K562 (cell line): Measurements from ENCODE around the gene C16orf95. TPM values are rescaled to one million over a fixed set of nuclear protein-coding genes. Genes with fewer than 3 reads are reported as not detected.

Experiments used
- ARHGAP35 ChIP-seq: fragments of 450-650 bp; IDR thresholded peaks from 2 replicates; pipeline ENCODE4 v1.6.1; 2018; ENCODE audit not compliant: partially characterized antibody
- ETV6 ChIP-seq, 3 experiments: fragments of 150-350 bp in 1 of 3; sonication (generic) in 1 of 3; formaldehyde crosslinking in 1 of 3; IDR thresholded peaks; 2 replicates each; pipeline versions ENCODE4 v1.6.1 to v1.8.0; 2014 to 2022; ENCODE audit warnings: borderline replicate concordance in 2 of 3, low read depth in 2 of 3, antibody characterized with exemption in 1 of 3, low read length in 1 of 3, mild to moderate bottlenecking in 1 of 3, missing genetic modification reagents in 1 of 3
- LEF1 ChIP-seq: fragments of 450-650 bp; IDR thresholded peaks from 2 replicates; pipeline ENCODE4 v1.6.1; 2016; ENCODE audit warnings: mild to moderate bottlenecking
- NBN ChIP-seq: fragments of 450-650 bp; IDR thresholded peaks from 2 replicates; pipeline ENCODE4 v1.6.1; 2016; ENCODE audit warnings: low read depth, mild to moderate bottlenecking
- NFIC ChIP-seq: fragments of 450-650 bp; IDR thresholded peaks from 2 replicates; pipeline ENCODE4 v1.6.1; 2017; ENCODE audit warnings: mild to moderate bottlenecking, inconsistent platforms
- ZNF124 ChIP-seq: sonication (generic); formaldehyde crosslinking; IDR thresholded peaks from 2 replicates; pipeline ENCODE4 v1.8.1; 2022; ENCODE audit warnings: missing genetic modification reagents
- ZNF668 ChIP-seq: fragments of 250-450 bp; sonication (Bioruptor Pico); IDR thresholded peaks from 2 replicates; pipeline ENCODE4 v1.8.0; 2022; ENCODE audit warnings: mild to moderate bottlenecking, inconsistent platforms
- polyA plus RNA-seq, 8 experiments: library from polyadenylated mRNA; depleted of rRNA in 4 of 8; stranded (reverse) in 5 of 8; unstranded in 3 of 8; fragments of >200 nt; fragmentation: Nextera tagmentation in 2 of 8; fragmentation: Illumina TruSeq in 1 of 8; extraction: Ambion mirVana in 2 of 8; extraction: Trizol in 1 of 8; gene quantifications; 2 replicates each; pipeline versions ENCODE4 v1.2.1 to v1.2.3, GENCODE V29; 2011 to 2014; ENCODE audit warnings: inconsistent platforms in 1 of 8, missing spikeins in 1 of 8
- total RNA-seq, 7 experiments: library from RNA; depleted of rRNA in 6 of 7; stranded (reverse); fragments of >200 nt in 6 of 7; fragmentation: Illumina TruSeq in 2 of 7; extraction: Trizol in 2 of 7; gene quantifications; 2 replicates each; pipeline versions ENCODE4 v1.2.1 to v1.2.3, GENCODE V29; 2011 to 2021; ENCODE audit warnings: low replicate concordance in 1 of 7
- TF ChIP-seq, protein P1 (sequence below): fragments of 450-650 bp; IDR thresholded peaks from 2 replicates; pipeline ENCODE4 v1.7.0; 2016; ENCODE audit warnings: borderline replicate concordance
- TF ChIP-seq, protein P2 (sequence below), 3 experiments: IDR thresholded peaks in 2 of 3; conservative IDR thresholded peaks in 1 of 3; 2 replicates each; pipeline ENCODE4 v1.5.1; 2011 to 2012; ENCODE audit warnings: low read length in 3 of 3, mild to moderate bottlenecking in 3 of 3, control low read depth in 2 of 3, improper control_type of control experiment in 1 of 3, inconsistent platforms in 1 of 3, low read depth in 1 of 3, mixed read lengths in 1 of 3, moderate library complexity in 1 of 3; ENCODE audit not compliant: insufficient read depth in 2 of 3
- TF ChIP-seq, protein P3 (sequence below): fragments of 450-650 bp; IDR thresholded peaks from 2 replicates; pipeline ENCODE4 v1.6.1; 2017; ENCODE audit warnings: mild to moderate bottlenecking, moderate library complexity
- TF ChIP-seq, protein P4 (sequence below): fragments of 450-650 bp; IDR thresholded peaks from 2 replicates; pipeline ENCODE4 v1.7.1; 2018; ENCODE audit warnings: mild to moderate bottlenecking, low read depth; ENCODE audit not compliant: partially characterized antibody
- TF ChIP-seq, protein P5 (sequence below): fragments of 450-650 bp; formaldehyde crosslinking; conservative IDR thresholded peaks from 2 replicates; pipeline ENCODE4 v1.4.0; 2022; ENCODE audit warnings: mild to moderate bottlenecking, missing genetic modification characterization
- TF ChIP-seq, protein P6 (sequence below): fragments of 450-650 bp; IDR thresholded peaks from 2 replicates; pipeline ENCODE4 v1.6.1; 2017; ENCODE audit warnings: antibody characterized with exemption

Gene C16orf95
- total and polyA plus RNA-seq, 9 of the 15 experiments (the other 6 are each of a cell fraction or from before 2014, with no cell fraction given), result 6.5 to 20.5 (median 9.4) TPM

DNA sequence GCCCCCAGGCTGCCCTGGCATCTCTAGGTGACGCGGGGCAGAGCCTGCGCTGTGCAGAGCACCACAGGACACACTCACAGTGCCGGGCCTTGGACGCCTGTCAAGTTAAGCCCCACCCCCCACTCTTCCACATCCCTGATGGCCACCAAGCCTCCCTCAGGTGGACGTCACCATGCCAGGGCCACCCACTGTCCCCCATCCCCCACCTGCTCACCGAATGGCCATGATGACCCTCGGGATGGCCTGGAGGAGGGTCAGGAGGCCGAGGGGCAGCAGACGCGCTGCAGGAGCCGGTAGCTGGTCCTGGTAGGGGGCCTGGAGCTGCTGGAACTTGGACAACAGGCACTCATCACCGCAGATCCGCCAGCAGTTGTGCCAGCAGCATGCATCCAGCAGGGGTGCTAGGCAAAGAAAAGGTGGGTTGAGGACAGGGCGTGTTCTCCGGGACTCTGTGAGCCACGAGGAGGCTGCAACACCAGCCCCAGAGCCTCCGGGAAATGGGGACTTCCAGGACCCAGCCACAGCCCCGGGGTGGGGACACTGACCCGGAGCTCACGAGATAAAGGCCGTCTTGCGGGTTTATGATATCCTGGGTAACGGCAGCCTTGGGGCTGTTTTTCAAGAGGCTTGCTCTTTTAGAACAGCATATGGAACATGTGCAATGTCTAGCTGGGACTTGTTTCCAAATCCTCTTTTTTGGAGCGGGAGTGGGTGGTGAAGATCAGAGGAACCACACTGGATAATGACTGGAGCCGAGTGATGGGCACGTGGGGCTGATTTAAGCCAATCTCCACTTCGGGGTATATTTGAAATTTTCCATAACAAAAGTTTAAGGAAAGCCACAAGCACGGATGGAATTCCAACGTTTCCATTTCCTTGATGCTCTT lies 11.4 kb downstream of the C16orf95 start (continued):
- TF ChIP-seq, protein P1, sequence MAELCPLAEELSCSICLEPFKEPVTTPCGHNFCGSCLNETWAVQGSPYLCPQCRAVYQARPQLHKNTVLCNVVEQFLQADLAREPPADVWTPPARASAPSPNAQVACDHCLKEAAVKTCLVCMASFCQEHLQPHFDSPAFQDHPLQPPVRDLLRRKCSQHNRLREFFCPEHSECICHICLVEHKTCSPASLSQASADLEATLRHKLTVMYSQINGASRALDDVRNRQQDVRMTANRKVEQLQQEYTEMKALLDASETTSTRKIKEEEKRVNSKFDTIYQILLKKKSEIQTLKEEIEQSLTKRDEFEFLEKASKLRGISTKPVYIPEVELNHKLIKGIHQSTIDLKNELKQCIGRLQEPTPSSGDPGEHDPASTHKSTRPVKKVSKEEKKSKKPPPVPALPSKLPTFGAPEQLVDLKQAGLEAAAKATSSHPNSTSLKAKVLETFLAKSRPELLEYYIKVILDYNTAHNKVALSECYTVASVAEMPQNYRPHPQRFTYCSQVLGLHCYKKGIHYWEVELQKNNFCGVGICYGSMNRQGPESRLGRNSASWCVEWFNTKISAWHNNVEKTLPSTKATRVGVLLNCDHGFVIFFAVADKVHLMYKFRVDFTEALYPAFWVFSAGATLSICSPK, result no peak
- TF ChIP-seq LEF1 (0 out of 2 replicates have a peak, but pooled peaks have one; percentile 41), NFIC (no peak; the same call in 1 of the 2 replicates), NBN (0 out of 2 replicates have a peak, but pooled peaks have one; percentile 54), ARHGAP35 (no peak), ZNF124 (CRISPR knock-in tag) (no peak), ETV6 (IDR thresholded peaks at IDR 0.05; ENCODE audit: borderline replicate concordance in 1 of 2, low read depth in 2 of 2, low read length in 1 of 2) (no peak), ETV6 (CRISPR knock-in tag; IDR thresholded peaks at IDR 0.05; ENCODE audit: borderline replicate concordance) (no peak), ZNF668 (CRISPR knock-in tag) (no peak)
- TF ChIP-seq, protein P2, sequence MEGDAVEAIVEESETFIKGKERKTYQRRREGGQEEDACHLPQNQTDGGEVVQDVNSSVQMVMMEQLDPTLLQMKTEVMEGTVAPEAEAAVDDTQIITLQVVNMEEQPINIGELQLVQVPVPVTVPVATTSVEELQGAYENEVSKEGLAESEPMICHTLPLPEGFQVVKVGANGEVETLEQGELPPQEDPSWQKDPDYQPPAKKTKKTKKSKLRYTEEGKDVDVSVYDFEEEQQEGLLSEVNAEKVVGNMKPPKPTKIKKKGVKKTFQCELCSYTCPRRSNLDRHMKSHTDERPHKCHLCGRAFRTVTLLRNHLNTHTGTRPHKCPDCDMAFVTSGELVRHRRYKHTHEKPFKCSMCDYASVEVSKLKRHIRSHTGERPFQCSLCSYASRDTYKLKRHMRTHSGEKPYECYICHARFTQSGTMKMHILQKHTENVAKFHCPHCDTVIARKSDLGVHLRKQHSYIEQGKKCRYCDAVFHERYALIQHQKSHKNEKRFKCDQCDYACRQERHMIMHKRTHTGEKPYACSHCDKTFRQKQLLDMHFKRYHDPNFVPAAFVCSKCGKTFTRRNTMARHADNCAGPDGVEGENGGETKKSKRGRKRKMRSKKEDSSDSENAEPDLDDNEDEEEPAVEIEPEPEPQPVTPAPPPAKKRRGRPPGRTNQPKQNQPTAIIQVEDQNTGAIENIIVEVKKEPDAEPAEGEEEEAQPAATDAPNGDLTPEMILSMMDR (IDR thresholded peaks at IDR 0.05 in 2 of 3, conservative IDR thresholded peaks at IDR 0.05 in 1 of 3; ENCODE audit: insufficient read depth in 2 of 3, low read depth in 1 of 3, low read length in 3 of 3), result peak; percentile 64 to 67 (median 66)
- TF ChIP-seq, protein P3, sequence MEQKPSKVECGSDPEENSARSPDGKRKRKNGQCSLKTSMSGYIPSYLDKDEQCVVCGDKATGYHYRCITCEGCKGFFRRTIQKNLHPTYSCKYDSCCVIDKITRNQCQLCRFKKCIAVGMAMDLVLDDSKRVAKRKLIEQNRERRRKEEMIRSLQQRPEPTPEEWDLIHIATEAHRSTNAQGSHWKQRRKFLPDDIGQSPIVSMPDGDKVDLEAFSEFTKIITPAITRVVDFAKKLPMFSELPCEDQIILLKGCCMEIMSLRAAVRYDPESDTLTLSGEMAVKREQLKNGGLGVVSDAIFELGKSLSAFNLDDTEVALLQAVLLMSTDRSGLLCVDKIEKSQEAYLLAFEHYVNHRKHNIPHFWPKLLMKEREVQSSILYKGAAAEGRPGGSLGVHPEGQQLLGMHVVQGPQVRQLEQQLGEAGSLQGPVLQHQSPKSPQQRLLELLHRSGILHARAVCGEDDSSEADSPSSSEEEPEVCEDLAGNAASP, result no peak; the same call in 1 of the 2 replicates
- TF ChIP-seq, protein P4, sequence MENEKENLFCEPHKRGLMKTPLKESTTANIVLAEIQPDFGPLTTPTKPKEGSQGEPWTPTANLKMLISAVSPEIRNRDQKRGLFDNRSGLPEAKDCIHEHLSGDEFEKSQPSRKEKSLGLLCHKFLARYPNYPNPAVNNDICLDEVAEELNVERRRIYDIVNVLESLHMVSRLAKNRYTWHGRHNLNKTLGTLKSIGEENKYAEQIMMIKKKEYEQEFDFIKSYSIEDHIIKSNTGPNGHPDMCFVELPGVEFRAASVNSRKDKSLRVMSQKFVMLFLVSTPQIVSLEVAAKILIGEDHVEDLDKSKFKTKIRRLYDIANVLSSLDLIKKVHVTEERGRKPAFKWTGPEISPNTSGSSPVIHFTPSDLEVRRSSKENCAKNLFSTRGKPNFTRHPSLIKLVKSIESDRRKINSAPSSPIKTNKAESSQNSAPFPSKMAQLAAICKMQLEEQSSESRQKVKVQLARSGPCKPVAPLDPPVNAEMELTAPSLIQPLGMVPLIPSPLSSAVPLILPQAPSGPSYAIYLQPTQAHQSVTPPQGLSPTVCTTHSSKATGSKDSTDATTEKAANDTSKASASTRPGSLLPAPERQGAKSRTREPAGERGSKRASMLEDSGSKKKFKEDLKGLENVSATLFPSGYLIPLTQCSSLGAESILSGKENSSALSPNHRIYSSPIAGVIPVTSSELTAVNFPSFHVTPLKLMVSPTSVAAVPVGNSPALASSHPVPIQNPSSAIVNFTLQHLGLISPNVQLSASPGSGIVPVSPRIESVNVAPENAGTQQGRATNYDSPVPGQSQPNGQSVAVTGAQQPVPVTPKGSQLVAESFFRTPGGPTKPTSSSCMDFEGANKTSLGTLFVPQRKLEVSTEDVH, result no peak
- TF ChIP-seq, protein P5, sequence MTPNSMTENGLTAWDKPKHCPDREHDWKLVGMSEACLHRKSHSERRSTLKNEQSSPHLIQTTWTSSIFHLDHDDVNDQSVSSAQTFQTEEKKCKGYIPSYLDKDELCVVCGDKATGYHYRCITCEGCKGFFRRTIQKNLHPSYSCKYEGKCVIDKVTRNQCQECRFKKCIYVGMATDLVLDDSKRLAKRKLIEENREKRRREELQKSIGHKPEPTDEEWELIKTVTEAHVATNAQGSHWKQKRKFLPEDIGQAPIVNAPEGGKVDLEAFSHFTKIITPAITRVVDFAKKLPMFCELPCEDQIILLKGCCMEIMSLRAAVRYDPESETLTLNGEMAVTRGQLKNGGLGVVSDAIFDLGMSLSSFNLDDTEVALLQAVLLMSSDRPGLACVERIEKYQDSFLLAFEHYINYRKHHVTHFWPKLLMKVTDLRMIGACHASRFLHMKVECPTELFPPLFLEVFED (CRISPR knock-in tag), result 0 out of 2 replicates have a peak, but pooled peaks have one; percentile 18
- TF ChIP-seq, protein P6, sequence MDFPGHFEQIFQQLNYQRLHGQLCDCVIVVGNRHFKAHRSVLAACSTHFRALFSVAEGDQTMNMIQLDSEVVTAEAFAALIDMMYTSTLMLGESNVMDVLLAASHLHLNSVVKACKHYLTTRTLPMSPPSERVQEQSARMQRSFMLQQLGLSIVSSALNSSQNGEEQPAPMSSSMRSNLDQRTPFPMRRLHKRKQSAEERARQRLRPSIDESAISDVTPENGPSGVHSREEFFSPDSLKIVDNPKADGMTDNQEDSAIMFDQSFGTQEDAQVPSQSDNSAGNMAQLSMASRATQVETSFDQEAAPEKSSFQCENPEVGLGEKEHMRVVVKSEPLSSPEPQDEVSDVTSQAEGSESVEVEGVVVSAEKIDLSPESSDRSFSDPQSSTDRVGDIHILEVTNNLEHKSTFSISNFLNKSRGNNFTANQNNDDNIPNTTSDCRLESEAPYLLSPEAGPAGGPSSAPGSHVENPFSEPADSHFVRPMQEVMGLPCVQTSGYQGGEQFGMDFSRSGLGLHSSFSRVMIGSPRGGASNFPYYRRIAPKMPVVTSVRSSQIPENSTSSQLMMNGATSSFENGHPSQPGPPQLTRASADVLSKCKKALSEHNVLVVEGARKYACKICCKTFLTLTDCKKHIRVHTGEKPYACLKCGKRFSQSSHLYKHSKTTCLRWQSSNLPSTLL, result no peak
